ENCODE results near the gene RSRC1. TPM values are rescaled to one million over a fixed set of nuclear protein-coding genes. Genes with fewer than 3 reads are reported as not detected.

RSRC1 gene
- total and polyA plus RNA-seq, 12 donors: 12.6 to 27.6 (median 21.4) TPM

DNA sequence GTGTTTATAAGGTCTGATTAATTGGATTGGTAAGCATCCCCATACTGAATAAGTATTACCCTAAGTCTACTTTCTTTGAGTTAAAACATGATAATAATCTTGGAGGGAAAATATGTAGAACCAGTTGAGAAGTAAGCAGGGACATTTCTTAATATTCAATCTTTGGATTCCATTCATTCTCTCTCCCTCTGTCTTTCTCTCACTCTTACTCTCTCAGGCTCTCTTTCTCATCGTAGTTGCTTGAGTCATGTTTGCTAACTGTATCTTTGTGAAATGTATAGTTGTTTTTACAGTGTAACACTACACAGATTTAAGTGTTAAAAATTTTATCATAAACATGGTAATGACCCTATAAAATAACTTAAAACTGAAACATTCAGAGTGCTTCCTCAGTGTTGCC lies 163.8 kb downstream of the RSRC1 start:
- intact Hi-C loops (cut with DNase I): no loop called here
- TF ChIP-seq CTCF (IDR thresholded peaks at IDR 0.05): no peak
- H3K27me3 ChIP-seq: no peaks in the 10 kb centered on the region
- H3K36me3 ChIP-seq: peaks cover 0 to 12% (median 0%) of the 10 kb centered on the region in 9 donors
- H3K27ac ChIP-seq: no peak overlapping the region
- 88 to 94% methylated on average over 1 of the region's 1 CpG for WGBS, 2 donors
- H3K9me3 ChIP-seq: peaks cover 0 to 2% (median 0%) of the 10 kb centered on the region in 11 donors
- ATAC-seq: no peak
- no peak overlapping the region for H3K4me3 ChIP-seq
- no peak for DNase-seq
- H3K4me1 ChIP-seq: no peaks in the 10 kb centered on the region

DNA sequence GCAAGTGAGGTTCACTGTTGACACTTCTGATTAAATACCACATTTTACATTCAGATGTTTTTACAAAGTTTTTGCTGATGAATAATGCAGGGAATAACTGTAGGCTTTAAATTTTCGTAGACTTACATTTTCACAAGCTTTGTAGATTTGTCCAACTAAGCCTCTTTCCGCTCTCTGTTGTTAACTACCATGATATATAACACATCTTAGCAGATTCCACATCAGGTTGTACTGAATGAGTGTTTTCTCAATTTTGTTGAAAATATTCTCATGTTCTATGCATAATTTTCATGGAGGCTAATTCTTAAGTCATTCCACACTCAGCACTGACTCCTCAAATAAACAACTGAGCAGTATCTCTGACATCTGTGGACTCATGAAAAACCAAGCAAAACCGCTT lies 168.3 kb downstream of the RSRC1 start:
- no peaks in the 10 kb centered on the region for H3K27me3 ChIP-seq
- DNase-seq: no peak
- H3K36me3 ChIP-seq: peaks cover 0 to 13% (median 0%) of the 10 kb centered on the region in 9 donors
- intact Hi-C loops (cut with DNase I): no loop called here
- H3K4me1 ChIP-seq: no peaks in the 10 kb centered on the region
- no peaks in the 10 kb centered on the region for H3K9me3 ChIP-seq
- no peak overlapping the region for H3K27ac ChIP-seq
- TF ChIP-seq CTCF (IDR thresholded peaks at IDR 0.05): no peak
- ATAC-seq: no peak
- WGBS, 2 donors: 97 to 98% methylated on average over 3 of the region's 3 CpGs
- no peak overlapping the region for H3K4me3 ChIP-seq

- no peaks in the 10 kb centered on the region for H3K27me3 ChIP-seq
- TF ChIP-seq CTCF (IDR thresholded peaks at IDR 0.05): no peak
- ATAC-seq (no peak), DNase-seq (no peak)
- H3K4me3 ChIP-seq: no peak overlapping the region
- H3K36me3 ChIP-seq: peaks cover 0 to 13% (median 0%) of the 10 kb centered on the region in 9 donors
- H3K9me3 ChIP-seq: no peaks in the 10 kb centered on the region
- no peak overlapping the region for H3K27ac ChIP-seq
- intact Hi-C loops (cut with DNase I): no loop called here
- H3K4me1 ChIP-seq: no peaks in the 10 kb centered on the region
These were observed 169.7 kb downstream of the RSRC1 start for GRCh38 chr3:158279609-158280008.

GRCh38 chr3:158295771-158296170 lies 185.9 kb downstream of the RSRC1 start:
- Histone ChIP-seq H3K4me3 (no peak overlapping the region), H3K27ac (no peak overlapping the region), H3K4me1 (no peaks in the 10 kb centered on the region), H3K27me3 (no peaks in the 10 kb centered on the region), H3K9me3 (no peaks in the 10 kb centered on the region), H3K36me3 (no peaks in the 10 kb centered on the region)
- no peak for ATAC-seq
- intact Hi-C loops (cut with DNase I): loop anchor here in 1 of 10 donors (10.0 kb wide), 1 partner anchor 671 kb away; no protein-coding TSS in a partner anchor
- TF ChIP-seq CTCF (IDR thresholded peaks at IDR 0.05): no peak
- no peak for DNase-seq
- 69 to 92% methylated on average over 2 of the region's 2 CpGs for WGBS, 2 donors
